M059J (cell line): ENCODE data around the gene HSPB7. TPM values are rescaled to one million over a fixed set of nuclear protein-coding genes. Genes with fewer than 3 reads are reported as not detected.
"Not testable (repeated sequence)": the region's sequence is repeated elsewhere in the genome, so short reads cannot be mapped to it uniquely, and the experiment has no call there.

Experiments used
- DNase-seq: peaks from one replicate; pipeline ENCODE4 v3.0.0-alpha.2; 2012; ENCODE audit warnings: low read depth
- total RNA-seq: library from RNA; depleted of rRNA; stranded (reverse); fragments of >200 nt; shearing (Covaris generic); gene quantifications from 2 replicates; pipeline ENCODE4 v1.2.3, GENCODE V29; 2014

HSPB7 gene
- total RNA-seq, 1 experiment from 2014 or later, result 1.4 TPM

DNA sequence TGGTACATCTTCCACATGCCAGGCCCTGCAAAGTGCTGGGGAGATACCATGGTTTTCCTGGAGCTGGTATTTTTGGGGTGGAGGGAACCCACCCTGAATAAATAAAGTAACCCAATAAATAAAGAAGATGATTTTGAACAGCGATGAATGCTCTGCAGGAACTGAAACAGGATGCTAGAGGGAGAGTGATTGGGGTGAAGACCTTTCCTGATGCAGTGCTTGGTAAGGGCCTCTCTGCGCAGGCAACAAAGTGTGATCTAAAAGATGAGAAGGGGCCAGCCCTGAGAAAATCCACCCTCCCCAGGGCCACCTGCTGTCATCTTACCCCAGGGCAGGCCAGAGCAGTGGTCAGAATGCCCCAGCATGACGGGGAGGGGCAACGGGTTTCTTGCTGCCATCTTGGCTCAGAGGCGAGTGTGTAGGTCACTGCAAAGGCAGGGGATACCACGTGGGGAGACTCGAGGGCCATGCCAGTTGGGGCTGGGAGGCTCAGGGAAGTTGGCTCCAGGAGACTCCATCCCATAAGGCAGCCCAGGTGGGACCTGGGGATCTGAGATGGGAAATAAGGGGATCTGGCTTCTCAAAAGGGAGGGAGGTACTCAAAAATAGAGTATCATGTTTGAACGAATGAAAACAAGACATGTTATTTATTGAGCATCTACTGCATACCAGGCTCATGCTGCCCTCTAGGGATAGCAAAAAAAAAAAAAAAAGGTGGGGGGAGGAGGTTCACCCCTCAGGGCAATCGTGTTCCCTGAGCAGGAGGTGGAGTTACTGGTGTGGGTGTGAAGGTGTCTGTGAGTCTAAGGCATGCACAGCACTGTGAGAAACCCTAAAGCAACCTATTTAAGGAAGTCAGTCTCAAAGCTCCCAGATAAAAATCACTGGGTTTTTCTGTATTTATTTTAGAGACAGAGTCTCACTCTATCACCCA, 11.0 kb downstream of the HSPB7 start:
- peak; percentile 76 for DNase-seq

DNA sequence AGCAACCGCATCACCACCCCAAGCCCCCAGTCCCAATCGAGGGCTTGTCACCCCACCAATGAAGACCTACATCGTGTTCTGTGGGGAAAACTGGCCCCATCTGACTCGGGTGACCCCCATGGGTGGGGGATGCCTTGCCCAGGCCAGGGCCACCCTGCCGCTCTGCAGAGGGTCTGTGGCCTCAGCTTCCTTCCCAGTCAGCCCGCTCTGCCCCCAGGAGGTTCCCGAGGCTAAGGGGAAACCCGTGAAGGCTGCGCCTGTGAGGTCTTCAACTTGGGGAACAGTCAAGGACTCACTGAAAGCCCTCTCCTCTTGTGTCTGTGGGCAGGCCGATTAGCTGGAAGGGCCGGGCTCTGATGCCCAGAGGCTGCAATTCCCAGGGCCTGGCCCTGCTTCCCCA, 11.8 kb downstream of the HSPB7 start:
- DNase-seq, result no peak

DNA sequence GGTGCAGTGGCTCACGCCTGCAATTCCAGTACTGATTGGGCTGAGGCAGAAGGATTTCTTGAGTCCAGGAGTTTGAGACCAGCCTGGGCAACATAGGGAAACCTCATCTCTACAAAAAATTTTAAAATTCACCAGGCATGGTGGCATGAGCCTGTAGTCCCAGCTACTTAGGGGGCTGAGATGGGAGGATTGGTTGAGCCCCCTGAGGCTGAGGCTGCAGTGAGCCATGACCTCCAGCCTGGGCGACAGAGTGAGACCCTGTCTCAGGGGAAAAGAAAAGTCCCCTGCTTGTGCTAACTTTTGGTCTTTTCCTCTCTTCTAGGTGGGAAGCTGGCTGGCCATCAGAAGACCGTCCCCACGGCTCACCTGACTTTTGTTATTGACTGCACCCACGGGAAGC, 12.2 kb downstream of the HSPB7 start:
- no peak for DNase-seq

DNA sequence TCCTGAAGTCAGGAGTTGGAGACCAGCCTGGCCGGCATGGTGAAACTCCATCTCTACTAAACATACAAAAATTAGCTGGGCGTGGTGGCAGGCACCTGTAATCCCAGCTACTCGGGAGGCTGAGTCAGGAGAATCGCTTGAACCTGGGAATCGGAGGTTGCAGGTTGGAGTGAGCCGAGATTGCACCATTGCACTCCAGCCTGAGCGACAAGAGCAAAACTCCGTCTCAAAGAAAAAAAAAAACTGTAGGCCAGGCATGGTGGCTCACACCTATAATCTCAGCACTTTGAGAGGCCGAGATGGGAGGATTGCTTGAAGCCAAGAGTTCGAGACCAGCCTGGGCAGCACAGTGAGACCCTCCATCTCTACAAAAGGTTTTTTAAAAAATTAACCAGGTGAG, 16.6 kb downstream of the HSPB7 start:
- not testable (repeated sequence) for DNase-seq

DNA sequence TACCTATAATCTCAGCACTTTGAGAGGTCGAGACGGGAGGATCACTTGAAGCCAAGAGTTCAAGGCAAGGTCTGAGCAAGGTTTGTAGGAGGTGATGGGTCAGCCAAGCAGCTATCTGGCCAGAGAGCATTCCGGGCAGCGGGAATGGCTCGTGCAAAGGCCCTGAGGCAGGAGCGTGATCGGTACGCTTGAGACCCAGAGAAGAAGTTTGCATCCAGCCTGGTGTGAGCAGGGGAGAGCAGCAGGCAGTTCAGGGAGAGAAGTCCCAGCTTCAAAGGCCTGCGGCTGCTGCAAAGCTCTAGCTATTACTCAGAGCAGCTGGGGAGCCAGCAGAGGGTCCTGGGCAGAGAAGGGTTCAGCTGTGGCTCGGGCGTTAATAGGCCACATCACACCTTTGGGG, 18.9 kb downstream of the HSPB7 start:
- DNase-seq, result no peak

DNA sequence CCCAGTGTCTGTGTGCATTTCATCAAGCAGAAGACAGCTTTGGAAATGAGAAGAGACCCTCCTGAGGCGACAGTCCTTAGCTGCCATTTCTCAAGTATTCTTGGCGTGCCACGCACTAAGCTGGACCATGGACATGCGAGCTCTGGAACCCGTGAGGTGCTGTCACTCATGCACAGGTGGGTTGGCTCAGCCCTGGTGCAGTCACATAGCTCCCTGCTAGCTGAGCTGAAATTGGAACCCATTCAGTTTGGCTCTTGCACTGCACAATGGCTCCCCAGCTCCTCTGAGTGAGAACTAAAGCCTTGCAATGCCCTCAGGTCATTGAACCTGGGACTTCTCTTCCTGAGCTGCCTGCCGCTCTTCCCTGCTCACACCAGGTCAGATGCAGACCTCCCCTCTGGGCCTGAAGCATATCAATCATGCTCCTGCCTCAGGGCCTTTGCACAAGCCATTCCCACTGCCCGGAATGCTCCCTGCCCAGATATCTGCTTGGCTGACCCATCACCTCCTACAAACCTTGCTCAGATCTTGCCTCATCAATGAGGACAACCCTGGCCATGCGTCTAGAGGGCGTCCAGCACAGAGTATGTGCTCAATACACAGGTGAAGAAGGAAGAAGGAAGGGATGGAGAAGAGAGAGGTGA, 20.1 kb downstream of the HSPB7 start:
- DNase-seq, result no peak

DNA sequence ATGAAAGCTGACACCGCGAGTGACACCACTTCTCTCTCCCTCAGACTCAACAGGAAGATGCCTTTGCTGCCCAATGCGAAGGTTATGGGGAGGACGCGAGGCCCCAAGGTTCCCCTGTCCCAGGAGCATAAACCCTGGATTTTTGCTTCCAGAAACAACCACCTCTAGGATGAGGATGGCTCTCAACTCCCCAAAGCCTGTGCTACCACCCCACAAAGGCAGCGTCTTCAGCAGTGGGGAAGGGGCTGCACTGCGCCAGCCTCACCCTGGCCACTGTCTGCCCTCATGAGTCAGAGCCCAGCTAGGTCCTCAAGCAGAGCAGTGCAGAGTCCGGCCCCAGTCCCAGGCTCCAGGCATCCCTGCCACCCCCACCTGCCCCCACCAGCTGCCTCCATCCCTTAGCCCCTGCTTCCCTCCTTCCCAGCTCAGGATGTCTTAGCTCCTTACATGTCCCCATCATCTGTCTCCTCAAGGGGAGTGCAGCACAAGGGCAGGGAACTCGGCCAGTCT, 20.7 kb downstream of the HSPB7 start:
- no peak for DNase-seq

DNA sequence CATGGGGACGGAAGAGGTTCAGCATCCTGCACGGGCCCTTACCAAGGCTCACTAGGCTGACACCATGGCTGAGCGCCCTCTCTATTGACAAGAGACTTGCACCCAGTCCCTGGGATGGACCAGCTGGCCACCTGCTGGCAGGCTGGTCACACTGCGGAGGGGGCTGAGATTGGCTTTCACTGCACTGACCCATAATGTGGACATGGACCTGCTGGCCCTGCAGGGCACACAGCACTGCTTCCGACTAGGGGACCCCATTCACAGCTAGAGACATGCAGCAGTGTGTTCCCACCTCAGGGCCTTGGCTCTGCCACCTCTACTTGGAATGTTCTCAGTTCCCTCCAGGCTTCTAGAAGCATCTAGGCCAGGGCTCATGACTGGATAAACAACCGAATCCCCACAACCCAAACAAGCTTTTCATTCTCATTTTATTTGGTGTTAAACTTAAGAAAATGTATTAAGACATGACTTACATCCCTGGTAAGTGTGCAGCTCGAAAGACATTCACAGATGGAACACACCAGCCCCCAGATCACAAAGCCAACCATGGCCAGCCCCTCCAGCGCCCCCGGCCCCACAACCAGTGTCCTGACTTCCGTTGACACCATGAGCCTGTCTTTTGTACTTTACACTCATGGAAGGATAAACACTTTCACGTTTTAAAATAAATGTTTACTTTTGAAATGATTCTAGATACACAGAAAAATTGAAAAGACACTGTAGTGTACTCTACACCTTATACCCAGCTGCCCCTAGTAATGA, 23.1 kb downstream of the HSPB7 start:
- peak; percentile 63 for DNase-seq

DNA sequence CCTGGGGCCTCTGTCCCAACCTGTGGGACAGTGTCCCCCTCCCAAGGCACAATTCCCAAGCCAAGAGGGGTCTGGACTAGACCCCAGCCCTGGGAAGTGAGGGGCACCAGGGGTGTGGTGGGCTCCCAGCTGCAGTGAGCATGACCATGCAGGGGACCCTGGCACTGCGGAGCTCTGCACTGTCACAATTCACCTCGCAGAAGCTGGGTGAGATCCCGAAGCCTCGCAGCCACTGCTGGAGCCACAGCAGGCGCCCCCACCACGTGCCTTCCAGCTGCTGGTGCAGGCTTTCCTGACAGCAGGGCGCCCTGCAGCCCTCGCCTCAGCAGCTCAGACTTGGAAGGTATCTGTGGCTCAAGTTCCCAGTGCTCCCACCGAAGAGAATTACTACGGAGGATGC, 23.8 kb downstream of the HSPB7 start:
- DNase-seq, result no peak

DNA sequence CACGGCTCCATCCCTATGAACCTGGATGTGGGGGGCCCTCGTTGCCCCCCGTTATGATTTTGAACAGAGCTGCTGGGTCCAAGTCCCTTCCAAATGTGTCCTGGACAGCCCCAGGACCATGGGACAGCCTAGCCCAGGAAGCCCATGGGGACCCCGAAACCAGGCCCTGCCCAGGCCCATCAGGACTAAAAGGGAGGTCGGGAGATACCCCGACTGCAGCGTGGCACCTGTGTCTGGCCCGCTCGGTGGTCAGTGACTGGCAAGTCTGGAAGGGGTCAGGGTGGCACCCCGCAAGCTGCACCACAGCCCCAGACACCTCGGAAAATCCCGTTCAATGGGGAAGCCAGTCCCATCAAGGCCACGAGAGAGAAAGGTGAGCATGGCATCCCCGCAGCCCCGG, 24.2 kb downstream of the HSPB7 start:
- DNase-seq, result no peak

DNA sequence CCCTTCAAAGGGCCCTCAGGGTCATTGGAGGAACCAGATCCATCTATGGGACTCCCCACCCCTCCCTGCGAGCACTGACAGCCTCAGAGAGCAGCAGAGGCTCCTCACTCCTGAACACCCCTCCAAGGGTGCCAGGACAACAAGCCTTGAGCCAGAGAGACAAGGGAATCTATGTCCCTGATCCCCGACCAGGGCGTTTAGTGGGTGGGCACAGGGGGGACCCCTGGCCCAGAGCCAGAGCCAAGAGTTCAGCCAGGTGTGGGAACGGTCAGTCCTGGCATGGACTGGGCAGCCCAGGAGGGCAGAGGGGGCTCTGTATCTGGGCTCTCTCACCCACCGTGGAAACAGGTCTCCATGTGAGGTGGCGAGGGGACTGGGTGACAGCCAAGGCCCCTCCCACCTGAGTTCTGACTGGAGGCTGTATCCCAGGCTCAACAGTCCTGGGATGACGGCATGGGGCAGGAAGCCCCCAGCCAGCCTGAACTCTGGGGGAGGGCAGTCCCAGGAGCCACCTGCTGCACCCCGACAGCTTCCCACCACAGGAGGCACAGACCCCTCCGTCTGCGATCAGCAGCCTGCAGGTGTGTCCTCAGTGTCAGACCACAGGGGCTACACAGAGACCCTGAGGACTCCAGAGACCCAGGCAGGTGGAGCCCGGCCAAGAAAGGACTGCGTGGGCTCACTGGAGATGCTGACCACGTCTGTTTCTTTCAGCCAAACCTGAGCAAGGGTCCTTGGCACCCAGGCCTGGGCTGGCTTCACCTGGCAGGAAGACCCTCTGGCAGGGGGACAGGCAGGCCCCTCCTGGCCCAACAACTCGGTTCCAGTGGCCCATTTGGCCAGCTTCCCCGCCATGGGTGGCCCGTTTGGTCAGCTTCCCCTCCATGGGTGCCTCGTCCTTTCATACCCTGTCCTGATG, 25.0 kb downstream of the HSPB7 start:
- no peak for DNase-seq

DNA sequence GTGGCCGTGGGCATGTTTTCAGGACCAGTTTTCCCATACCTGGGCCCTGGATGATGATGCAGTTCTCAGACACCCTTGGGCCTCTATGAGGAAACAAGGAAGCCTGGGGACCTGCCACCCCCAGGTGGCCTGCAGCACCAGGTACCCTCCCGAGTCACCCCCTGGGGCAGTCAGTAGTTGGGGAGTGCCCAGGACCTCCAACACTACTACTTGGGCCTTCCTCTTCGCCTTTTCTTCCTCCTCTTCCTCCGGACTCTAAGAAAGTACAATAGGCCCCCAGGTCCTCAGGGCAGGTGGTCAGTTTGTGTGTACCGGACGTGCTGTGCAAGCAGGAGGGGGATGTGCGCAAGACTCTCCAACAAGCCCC, 25.7 kb downstream of the HSPB7 start:
- DNase-seq, result no peak

DNA sequence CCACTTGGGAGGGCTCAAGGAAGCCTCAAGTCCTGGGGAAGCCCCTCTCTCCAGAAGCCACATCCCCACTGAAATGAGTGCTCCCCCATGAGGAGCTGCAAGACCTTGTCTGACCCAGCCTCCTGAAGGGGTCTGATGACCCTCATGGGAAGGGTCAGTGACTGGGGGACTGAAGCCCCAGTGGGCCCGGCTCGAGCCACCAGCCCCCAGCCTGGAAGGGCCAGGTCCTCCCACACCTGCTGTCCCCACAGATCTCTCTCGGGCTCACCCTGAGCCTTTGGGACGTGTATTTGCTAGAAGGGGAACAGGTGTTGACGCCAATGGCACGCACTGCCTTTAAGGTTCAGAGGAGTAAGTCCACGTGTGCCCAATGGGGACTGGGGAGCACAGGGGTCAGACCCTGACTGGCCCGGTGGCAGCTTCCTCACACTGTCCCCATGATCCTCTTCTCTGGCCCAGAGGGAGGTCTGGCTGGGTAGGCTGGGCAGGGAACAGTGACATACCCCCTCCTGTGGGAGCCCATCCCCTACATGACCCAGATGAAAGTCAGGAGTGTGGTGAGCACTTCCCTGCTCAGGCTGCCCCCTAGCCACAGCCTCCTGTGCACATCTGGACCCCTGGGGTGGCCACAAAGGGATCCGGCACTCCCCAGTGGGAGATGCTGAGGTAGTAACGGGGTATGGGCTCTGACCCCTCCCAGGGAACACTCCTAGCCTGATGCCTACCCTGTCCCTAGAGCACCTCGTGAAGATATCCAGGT, 26.2 kb downstream of the HSPB7 start:
- no peak for DNase-seq

DNA sequence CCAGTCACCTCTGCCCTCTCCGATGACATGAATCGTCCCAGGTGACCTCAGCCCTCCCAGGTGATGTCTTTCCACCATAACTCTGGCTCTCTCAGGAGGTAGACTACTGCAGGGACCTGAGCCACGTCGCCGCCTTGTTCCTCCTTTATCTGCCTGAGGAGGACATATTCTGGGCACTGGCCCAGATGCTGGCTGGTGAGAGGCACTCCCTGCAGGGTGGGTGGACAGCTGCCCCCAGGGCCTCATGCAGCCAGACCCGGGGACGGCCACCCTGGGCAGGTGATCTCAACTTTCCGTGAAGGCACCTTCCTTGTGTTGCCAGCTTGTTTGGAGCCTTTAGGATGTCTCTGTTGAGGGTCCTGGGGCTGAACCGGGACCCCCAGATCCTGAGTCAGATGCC, 28.1 kb downstream of the HSPB7 start:
- no peak for DNase-seq

DNA sequence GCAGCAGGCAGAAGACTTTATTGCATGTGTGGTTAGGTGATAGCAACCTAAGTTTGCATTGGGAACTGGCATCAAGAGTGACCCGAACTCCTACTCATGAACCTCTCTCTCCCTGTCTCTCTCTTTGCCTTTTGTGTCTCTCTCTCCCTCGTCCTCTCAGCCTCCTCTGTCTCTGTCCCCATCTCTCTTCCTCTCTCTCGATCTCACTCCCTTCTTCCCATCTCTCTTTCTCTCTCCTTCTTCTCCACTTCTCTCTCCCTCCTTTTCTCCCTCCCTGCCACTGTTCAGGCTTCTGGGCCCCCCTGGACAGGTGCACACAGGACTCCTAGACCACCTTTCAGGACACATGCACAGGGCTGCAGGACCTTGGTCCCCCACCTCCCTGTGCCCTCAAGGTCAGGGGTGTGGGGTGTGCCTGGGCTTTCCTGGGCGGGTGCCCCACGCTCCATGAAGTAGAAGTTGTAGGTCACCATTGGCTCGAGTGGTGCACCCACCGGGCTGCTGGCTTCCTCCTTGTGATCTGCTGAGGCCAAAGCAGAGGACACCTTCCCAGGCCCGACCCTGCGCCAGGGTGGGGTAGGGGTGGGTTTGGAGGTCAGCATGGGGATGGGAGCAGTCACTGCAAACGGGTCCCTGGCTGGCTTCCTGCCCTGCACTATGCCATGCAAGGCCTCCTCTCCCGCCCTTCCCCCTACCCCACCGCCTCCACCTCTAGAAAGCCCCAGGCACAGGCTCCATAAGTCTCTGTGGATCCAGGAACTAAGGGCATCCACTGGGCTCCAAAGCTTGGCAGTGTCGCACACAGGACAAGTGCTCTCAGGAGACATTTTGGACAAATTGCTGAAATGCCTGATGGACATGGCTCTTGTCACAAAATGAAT, 28.7 kb downstream of the HSPB7 start:
- DNase-seq, result no peak

DNA sequence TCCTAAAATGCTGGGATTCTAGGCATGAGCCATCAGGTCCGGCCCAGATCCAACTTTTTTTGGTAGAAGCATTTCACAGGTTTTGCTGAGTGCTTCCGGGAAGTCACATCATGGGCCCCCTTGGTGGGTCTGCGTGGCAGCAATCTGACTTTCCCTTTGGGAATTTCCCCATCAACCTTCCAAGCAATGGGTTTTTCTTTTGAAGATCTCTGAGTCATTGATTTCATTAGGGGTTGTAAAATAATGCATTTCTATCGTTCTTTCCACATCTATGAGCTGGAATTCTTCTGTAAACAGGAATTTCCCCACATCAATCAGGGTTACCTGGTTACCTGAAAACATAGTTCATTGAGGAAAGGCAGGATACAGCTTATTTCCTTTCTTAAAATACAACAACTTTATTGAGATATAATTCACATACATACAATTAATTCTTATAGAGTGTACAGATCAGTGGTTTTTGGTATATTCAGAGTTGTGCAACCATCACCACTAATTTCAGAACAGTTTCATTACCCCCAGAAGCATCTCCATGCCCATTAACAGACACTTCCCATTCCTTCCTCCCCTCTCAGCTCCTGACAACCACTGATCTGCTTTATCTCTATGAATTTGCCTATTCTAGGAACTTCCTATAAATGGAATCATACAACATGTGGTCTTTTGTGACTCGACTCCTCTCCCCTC, 32.1 kb downstream of the HSPB7 start:
- peak; percentile 69 for DNase-seq

DNA sequence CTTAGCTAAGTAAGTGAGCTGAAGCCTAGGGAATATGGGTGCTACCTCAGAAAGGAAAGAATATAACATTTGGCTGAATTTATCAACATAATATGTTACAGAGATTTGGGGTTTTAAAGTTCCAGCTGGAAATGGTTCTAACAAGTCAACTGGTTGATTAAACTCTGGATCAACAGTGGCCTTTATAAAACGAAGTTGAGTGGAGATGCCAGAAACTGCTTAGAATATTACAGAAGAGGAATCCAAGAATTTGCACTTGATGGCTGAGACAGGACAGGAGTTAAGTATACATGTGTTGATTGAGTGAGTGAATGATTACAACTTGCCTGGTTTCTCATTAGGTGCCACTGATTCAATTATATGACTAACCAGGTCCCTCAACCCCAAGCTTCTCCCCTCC, 34.6 kb downstream of the HSPB7 start:
- no peak for DNase-seq

DNA sequence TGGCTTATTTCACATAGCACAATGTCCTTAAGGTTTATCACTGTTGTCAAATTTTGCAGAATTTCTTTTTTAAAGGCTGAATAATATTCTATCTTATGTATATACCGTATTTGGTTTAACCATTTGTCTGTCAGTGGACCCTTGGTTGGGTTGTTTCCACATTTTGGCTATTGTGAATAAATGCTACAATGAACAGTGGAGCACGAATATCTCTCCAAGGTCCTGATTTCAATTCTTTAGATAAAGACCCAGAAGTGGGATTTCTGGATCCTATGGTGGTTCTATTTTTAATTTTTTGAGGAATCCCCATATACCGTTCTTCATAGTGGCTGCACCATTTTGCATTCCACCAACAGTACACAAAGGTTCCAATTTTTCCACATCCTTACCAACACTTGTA, 36.2 kb downstream of the HSPB7 start:
- no peak for DNase-seq

DNA sequence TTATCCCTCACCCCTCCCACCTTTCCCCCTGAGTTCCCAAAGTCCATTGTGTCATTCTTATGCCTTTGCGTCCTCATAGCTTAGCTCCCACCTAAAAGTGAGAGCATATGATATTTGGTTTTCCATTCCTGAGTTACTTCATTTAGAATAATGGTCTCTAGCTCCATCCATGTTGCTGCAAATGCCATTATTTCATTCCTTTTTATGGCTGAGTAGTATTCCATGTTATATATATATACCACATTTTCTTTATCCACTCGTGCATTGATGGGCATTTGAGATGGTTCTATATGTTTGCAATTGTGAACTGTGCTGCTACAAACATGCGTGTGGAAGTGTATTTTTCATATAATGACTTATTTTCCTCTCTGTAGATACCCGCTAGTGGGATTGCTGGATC, 39.9 kb downstream of the HSPB7 start:
- DNase-seq, result not testable (repeated sequence)
